Small intestine (tissue), 16 donors: ENCODE data around the gene FAM167B. TPM values are rescaled to one million over a fixed set of nuclear protein-coding genes. Genes with fewer than 3 reads are reported as not detected.

ENCODE experiments used
- DNase-seq, 2 donors: peaks; one replicate each; pipeline versions ENCODE4 v3.0.0 to v3.0.0-alpha.2; 2013
- FAIRE-seq: peaks from 2 replicates; lab custom pipeline; 2012; peaks lifted over from hg19 to GRCh38; lab: Jason Lieb, UNC
- H3K27ac ChIP-seq, 3 donors: one replicate each; pipeline ENCODE4 v1.5.1; 2013; ENCODE audit warnings: low read length in 2 of 3, mild to moderate bottlenecking in 2 of 3, control low read depth in 1 of 3, inconsistent platforms in 1 of 3, low read depth in 1 of 3, moderate library complexity in 1 of 3
- H3K27me3 ChIP-seq, 3 donors: one replicate each; pipeline ENCODE4 v1.6.1; 2013; ENCODE audit warnings: low read length in 3 of 3, inconsistent platforms in 1 of 3; ENCODE audit not compliant: control insufficient read depth in 3 of 3, insufficient read depth in 3 of 3
- H3K36me3 ChIP-seq, 3 donors: one replicate each; pipeline ENCODE4 v1.6.1; 2013; ENCODE audit warnings: low read length in 3 of 3, inconsistent platforms in 1 of 3, low read depth in 1 of 3, mild to moderate bottlenecking in 1 of 3, moderate library complexity in 1 of 3; ENCODE audit not compliant: control insufficient read depth in 3 of 3, insufficient read depth in 2 of 3
- H3K4me1 ChIP-seq, 3 donors: one replicate each; pipeline ENCODE4 v1.6.1; 2013; ENCODE audit warnings: low read length in 2 of 3, inconsistent platforms in 1 of 3, low read depth in 1 of 3, mild to moderate bottlenecking in 1 of 3, moderate library complexity in 1 of 3; ENCODE audit not compliant: control insufficient read depth in 3 of 3, insufficient read depth in 2 of 3
- H3K4me3 ChIP-seq, 3 donors: one replicate each; pipeline ENCODE4 v1.5.1; 2013; ENCODE audit warnings: low read length in 3 of 3, control low read depth in 1 of 3, inconsistent platforms in 1 of 3, low read depth in 1 of 3, mild to moderate bottlenecking in 1 of 3, moderate library complexity in 1 of 3
- H3K9me3 ChIP-seq, 2 donors: one replicate each; pipeline ENCODE4 v1.6.1; 2013; ENCODE audit warnings: low read depth in 1 of 2, low read length in 1 of 2; ENCODE audit not compliant: control insufficient read depth in 2 of 2, insufficient read depth in 1 of 2
- WGBS, 3 donors: extraction: QIAGEN DNeasy Blood & Tissue Kit; methylation state at CpG; one replicate each; pipeline ENCODE4 v1.1.7; 2013; 5-methylcytosine and 5-hydroxymethylcytosine counted together
- long read RNA-seq, 10 donors: transcript quantifications; one replicate each; lab custom pipeline, GENCODE V29; 2026
- polyA plus RNA-seq, 4 donors: library from polyadenylated mRNA; stranded (reverse) in 3 of 4; unstranded in 1 of 4; fragments of 200-250 nt in 3 of 4; fragments of 120-200 nt in 1 of 4; gene quantifications; one replicate each; pipeline versions ENCODE4 v1.2.1 to v1.2.3, GENCODE V29; 2013
- donor health status: healthy with polysubstance abuse.
- donor health status: control.
- donor health status: control.
- donor health status: Bipolar disorder and iron deficiency.
- donor health status: healthy.

FAM167B gene
- 1 to 10 TPM; 1.4 to 6.4 (median 2.6) TPM for polyA plus RNA-seq
- long read RNA-seq, donor 1: 0 reads
- long read RNA-seq, donor 2, partial matches to known transcripts: 0 of 1 reads
- long read RNA-seq, donor 2, other reads (novel, unspliced or antisense): 0 of 1 reads
- long read RNA-seq, donor 3, partial matches to known transcripts: 0 of 1 reads
- long read RNA-seq, donor 3, other reads (novel, unspliced or antisense): 0 of 1 reads
- long read RNA-seq, donor 4: 0 reads
- long read RNA-seq, donor 5, partial matches to known transcripts: 0 of 1 reads
- long read RNA-seq, donor 5, other reads (novel, unspliced or antisense): 0 of 1 reads
- long read RNA-seq, donor 6: 0 reads
- long read RNA-seq, donor 7: 0 reads
- long read RNA-seq, donor 8: 0 reads
- long read RNA-seq, donor 9: 0 reads
- long read RNA-seq, donor 10, partial matches to known transcripts: 0 of 1 reads
- long read RNA-seq, donor 10, other reads (novel, unspliced or antisense): 0 of 1 reads

DNA sequence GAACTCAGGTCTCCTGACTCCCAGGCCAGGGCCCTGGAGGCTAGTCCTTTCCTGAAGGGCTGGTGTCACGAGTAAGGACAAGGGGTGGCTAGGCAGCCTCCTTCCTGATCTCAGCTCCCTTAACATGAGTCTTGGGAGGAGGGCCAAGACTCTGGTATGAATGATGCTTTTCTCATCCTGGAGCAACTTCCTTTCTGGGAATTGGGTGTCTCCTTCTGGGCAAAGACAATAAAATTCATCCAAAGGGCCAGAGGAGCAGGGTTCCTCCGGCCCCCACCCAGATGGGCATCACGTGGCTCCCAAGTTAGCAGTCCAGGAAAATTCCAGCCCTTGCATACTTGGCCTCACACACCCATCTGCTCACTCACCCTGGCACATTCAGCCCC, at the start of gene FAM167B:
TSS of gene FAM167B (plus strand) at position 335 of the 386 bp plus-strand sequence. CDS start 200 bp downstream, outside the sequence.
- FAIRE-seq (no peak), DNase-seq (no peak)
- Histone ChIP-seq H3K4me3 (no peak within 1 kb of the TSS), H3K36me3 (no peaks in the 10 kb centered on the region), H3K27me3 (no peaks in the 10 kb centered on the region), H3K27ac (peak within 1 kb of the TSS in 1 of 3 donors; percentile 79), H3K9me3 (no peaks in the 10 kb centered on the region), H3K4me1 (peaks cover 0 to 21% (median 8%) of the 10 kb centered on the region in 3 donors)
- 56 to 78% (median 69%) methylated on average over 3 of the region's 3 CpGs for WGBS, 3 donors

DNA sequence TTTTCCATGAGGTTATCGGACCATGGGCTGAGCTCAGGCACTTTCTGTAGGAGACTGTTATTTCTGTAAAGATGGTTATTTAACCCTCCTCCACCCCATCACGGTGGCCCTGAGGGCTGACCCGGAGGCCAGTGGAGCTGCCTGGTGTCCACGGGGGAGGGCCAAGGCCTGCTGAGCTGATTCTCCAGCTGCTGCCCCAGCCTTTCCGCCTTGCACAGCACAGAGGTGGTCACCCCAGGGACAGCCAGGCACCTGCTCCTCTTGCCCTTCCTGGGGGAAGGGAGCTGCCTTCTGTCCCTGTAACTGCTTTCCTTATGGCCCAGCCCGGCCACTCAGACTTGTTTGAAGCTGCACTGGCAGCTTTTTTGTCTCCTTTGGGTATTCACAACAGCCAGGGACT, 49.2 kb upstream of the FAM167B start:
- 79 to 80% (median 79%) methylated on average over 6 of the region's 6 CpGs for WGBS, 3 donors
- peaks cover 0 to 21% (median 0%) of the 10 kb centered on the region in 3 donors for H3K4me1 ChIP-seq
- H3K27me3 ChIP-seq: no peaks in the 10 kb centered on the region
- no peak overlapping the region for H3K4me3 ChIP-seq
- H3K36me3 ChIP-seq: peaks cover 16 to 58% (median 19%) of the 10 kb centered on the region in 3 donors
- no peaks in the 10 kb centered on the region for H3K9me3 ChIP-seq
- no peak overlapping the region for H3K27ac ChIP-seq
- no peak for FAIRE-seq
- no peak for DNase-seq

- H3K9me3 ChIP-seq: no peaks in the 10 kb centered on the region
- 76 to 83% (median 80%) methylated on average over 3 of the region's 3 CpGs for WGBS, 3 donors
- FAIRE-seq (no peak), DNase-seq (no peak)
- peaks cover 12 to 53% (median 19%) of the 10 kb centered on the region in 3 donors for H3K36me3 ChIP-seq
- H3K4me3 ChIP-seq: no peak overlapping the region
- no peaks in the 10 kb centered on the region for H3K27me3 ChIP-seq
- peaks cover 0 to 21% (median 0%) of the 10 kb centered on the region in 3 donors for H3K4me1 ChIP-seq
- H3K27ac ChIP-seq: no peak overlapping the region
Measured at GRCh38 chr1:32198237-32199042, 48.6 kb upstream of the FAM167B start.

- Histone ChIP-seq H3K27me3 (no peaks in the 10 kb centered on the region), H3K27ac (peak overlapping the region in 2 of 3 donors; percentile 14 to 80), H3K36me3 (peaks cover 10 to 45% (median 14%) of the 10 kb centered on the region in 3 donors), H3K4me3 (no peak overlapping the region), H3K9me3 (no peaks in the 10 kb centered on the region), H3K4me1 (peaks cover 0 to 21% (median 0%) of the 10 kb centered on the region in 3 donors)
- DNase-seq (no peak), FAIRE-seq (no peak)
- WGBS, 3 donors: 72 to 82% (median 73%) methylated on average over 4 of the region's 4 CpGs
Measured at GRCh38 chr1:32199043-32199716, 47.8 kb upstream of the FAM167B start.

- 47 to 56% (median 54%) methylated on average over 6 of the region's 6 CpGs for WGBS, 3 donors
- Histone ChIP-seq H3K36me3 (peaks cover 9 to 42% (median 9%) of the 10 kb centered on the region in 3 donors), H3K27me3 (no peaks in the 10 kb centered on the region), H3K4me1 (peaks cover 0 to 21% (median 0%) of the 10 kb centered on the region in 3 donors), H3K4me3 (no peak overlapping the region), H3K9me3 (no peaks in the 10 kb centered on the region), H3K27ac (peak overlapping the region in 2 of 3 donors; percentile 75 to 80)
- FAIRE-seq: no peak
- DNase-seq: no peak
Measured at GRCh38 chr1:32199717-32200072, 47.3 kb upstream of the FAM167B start.

GRCh38 chr1:32200226-32201010, 46.6 kb upstream of the FAM167B start, which contains the start of gene CCDC28B:
Gene CCDC28B (plus strand): TSS chr1:32200595. CDS start chr1:32201936, 1,341 bp downstream.
- H3K4me3 ChIP-seq: peak within 1 kb of the TSS; percentile 21 to 59 (median 49)
- FAIRE-seq (no peak), DNase-seq (peak; percentile 44 to 72)
- peaks cover 0 to 24% (median 0%) of the 10 kb centered on the region in 3 donors for H3K4me1 ChIP-seq
- no peaks in the 10 kb centered on the region for H3K9me3 ChIP-seq
- peak within 1 kb of the TSS in 2 of 3 donors; percentile 75 to 80 for H3K27ac ChIP-seq
- no peaks in the 10 kb centered on the region for H3K27me3 ChIP-seq
- H3K36me3 ChIP-seq: peaks cover 2 to 35% (median 3%) of the 10 kb centered on the region in 3 donors
- WGBS, 3 donors: 0 to 2% (median 1%) methylated on average over 32 to 34 of the region's 34 CpGs

DNA sequence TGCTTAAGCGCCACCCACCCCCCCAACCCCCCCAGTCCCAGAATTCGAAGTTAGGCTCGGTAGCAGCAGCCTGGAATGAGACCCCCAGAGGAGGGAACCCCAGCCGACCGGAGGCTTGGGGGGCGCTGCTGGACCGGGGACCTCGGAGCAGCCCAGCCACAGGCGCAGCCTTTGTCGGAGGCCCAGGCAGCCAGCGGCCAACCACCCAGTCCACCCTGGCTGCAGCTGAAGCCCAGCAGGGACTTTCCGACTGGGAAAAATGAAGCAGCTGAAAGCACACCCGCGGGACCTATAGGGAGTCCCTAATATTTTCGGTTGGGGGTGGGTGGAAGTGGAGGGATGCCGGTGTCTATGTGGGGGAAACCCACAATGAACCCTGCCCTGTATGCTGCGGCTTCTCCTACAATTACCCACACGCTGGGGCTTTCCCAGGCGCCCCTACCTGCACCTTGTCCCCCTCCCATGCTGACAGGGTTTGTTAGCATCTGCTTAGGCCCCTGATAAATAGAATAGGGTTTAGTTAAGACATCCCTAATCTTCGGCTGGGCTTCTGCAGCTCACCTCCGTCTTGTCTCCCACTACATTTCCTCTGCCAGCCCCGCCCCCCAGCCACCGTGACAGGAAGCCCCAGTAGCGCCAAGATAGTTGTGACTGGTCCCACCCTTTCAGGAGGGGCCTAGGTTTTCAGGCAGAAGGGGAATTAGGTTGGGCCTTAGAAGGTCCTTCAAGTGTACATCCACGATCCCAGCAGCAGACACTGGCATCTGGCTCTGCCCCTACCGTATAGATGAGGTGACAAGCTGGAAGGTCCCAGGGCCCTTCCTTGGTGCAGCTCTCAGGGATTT, 45.8 kb upstream of the FAM167B start:
- peak overlapping the region in 2 of 3 donors; percentile 75 to 80 for H3K27ac ChIP-seq
- FAIRE-seq (no peak), DNase-seq (peak; percentile 48 to 72)
- no peaks in the 10 kb centered on the region for H3K27me3 ChIP-seq
- H3K9me3 ChIP-seq: no peaks in the 10 kb centered on the region
- peaks cover 0 to 28% (median 2%) of the 10 kb centered on the region in 3 donors for H3K4me1 ChIP-seq
- whole genome bisulfite sequencing, 3 donors: 3 to 5% (median 3%) methylated on average over 26 of the region's 26 CpGs
- peak overlapping the region in 2 of 3 donors; percentile 49 to 59 for H3K4me3 ChIP-seq
- H3K36me3 ChIP-seq: peaks cover 0 to 27% (median 2%) of the 10 kb centered on the region in 3 donors
